HEK293 (cell line): ENCODE measurements around the gene CNKSR2.

ENCODE experiments used
- BCL11B ChIP-seq: fragments of 450-650 bp; formaldehyde crosslinking; IDR thresholded peaks from 2 replicates; pipeline ENCODE4 v1.5.1; 2016; ENCODE audit warnings: low read depth, missing biosample characterization, missing genetic modification characterization
- HOXC10 ChIP-seq: sonication (generic); formaldehyde crosslinking; IDR thresholded peaks from 2 replicates; pipeline ENCODE4 v1.8.1; 2023; ENCODE audit warnings: mild to moderate bottlenecking, missing genetic modification reagents
- SETDB1 ChIP-seq: IDR thresholded peaks from one replicate; pipeline ENCODE4 v1.6.1; 2017; ENCODE audit warnings: mild to moderate bottlenecking, low read length, moderate library complexity, mixed read lengths; ENCODE audit not compliant: insufficient read length
- ZNF157 ChIP-seq: fragments of 450-650 bp; formaldehyde crosslinking; IDR thresholded peaks from 2 replicates; pipeline ENCODE4 v1.5.1; 2016; ENCODE audit warnings: missing biosample characterization, missing genetic modification characterization
- ZNF174 ChIP-seq: fragments of 450-650 bp; formaldehyde crosslinking; IDR thresholded peaks from 2 replicates; pipeline ENCODE4 v1.5.0; 2017; ENCODE audit warnings: missing biosample characterization, mild to moderate bottlenecking, missing genetic modification characterization
- ZNF585B ChIP-seq: fragments of 450-650 bp; formaldehyde crosslinking; IDR thresholded peaks from 2 replicates; pipeline ENCODE4 v1.5.1; 2016; ENCODE audit warnings: missing biosample characterization, missing genetic modification characterization
- ZNF792 ChIP-seq: fragments of 450-650 bp; formaldehyde crosslinking; IDR thresholded peaks from 2 replicates; pipeline ENCODE4 v1.5.1; 2016; ENCODE audit warnings: missing biosample characterization, missing genetic modification characterization
- TF ChIP-seq, protein P1 (sequence below): fragments of 450-650 bp; formaldehyde crosslinking; IDR thresholded peaks from 2 replicates; pipeline ENCODE4 v1.5.1; 2016; ENCODE audit warnings: missing biosample characterization, missing genetic modification characterization
- TF ChIP-seq, protein P2 (sequence below): fragments of 450-650 bp; formaldehyde crosslinking; IDR thresholded peaks from 2 replicates; pipeline ENCODE4 v1.5.1; 2016; ENCODE audit warnings: missing biosample characterization, missing genetic modification characterization

DNA sequence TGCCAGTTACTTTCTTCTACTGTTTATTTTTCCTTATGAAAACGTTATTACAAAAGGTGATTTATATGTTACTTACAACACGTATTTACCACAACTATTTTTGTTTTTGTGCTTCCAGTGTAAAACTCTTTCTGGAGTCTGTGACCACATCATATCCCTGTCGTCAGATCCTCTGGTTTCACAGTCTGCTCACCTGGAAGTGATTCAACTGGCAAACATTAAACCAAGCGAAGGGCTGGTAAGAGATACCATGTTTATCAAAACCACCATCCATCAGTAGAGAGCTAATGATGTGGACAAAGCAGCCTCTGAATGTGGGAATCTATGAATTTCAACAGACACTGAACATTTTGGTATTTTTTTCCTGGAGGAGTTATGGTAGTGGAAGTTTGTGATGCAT, 116.1 kb downstream of the CNKSR2 start:
- TF ChIP-seq ZNF157 (tag by site-specific recombination) (no peak), ZNF792 (tag by site-specific recombination) (no peak), ZNF585B (tag by site-specific recombination) (no peak), HOXC10 (CRISPR knock-in tag) (no peak), ZNF174 (no peak), SETDB1 (no peak), BCL11B (no peak)
- TF ChIP-seq, protein P1, sequence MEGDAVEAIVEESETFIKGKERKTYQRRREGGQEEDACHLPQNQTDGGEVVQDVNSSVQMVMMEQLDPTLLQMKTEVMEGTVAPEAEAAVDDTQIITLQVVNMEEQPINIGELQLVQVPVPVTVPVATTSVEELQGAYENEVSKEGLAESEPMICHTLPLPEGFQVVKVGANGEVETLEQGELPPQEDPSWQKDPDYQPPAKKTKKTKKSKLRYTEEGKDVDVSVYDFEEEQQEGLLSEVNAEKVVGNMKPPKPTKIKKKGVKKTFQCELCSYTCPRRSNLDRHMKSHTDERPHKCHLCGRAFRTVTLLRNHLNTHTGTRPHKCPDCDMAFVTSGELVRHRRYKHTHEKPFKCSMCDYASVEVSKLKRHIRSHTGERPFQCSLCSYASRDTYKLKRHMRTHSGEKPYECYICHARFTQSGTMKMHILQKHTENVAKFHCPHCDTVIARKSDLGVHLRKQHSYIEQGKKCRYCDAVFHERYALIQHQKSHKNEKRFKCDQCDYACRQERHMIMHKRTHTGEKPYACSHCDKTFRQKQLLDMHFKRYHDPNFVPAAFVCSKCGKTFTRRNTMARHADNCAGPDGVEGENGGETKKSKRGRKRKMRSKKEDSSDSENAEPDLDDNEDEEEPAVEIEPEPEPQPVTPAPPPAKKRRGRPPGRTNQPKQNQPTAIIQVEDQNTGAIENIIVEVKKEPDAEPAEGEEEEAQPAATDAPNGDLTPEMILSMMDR (tag by site-specific recombination): no peak
- TF ChIP-seq, protein P2, sequence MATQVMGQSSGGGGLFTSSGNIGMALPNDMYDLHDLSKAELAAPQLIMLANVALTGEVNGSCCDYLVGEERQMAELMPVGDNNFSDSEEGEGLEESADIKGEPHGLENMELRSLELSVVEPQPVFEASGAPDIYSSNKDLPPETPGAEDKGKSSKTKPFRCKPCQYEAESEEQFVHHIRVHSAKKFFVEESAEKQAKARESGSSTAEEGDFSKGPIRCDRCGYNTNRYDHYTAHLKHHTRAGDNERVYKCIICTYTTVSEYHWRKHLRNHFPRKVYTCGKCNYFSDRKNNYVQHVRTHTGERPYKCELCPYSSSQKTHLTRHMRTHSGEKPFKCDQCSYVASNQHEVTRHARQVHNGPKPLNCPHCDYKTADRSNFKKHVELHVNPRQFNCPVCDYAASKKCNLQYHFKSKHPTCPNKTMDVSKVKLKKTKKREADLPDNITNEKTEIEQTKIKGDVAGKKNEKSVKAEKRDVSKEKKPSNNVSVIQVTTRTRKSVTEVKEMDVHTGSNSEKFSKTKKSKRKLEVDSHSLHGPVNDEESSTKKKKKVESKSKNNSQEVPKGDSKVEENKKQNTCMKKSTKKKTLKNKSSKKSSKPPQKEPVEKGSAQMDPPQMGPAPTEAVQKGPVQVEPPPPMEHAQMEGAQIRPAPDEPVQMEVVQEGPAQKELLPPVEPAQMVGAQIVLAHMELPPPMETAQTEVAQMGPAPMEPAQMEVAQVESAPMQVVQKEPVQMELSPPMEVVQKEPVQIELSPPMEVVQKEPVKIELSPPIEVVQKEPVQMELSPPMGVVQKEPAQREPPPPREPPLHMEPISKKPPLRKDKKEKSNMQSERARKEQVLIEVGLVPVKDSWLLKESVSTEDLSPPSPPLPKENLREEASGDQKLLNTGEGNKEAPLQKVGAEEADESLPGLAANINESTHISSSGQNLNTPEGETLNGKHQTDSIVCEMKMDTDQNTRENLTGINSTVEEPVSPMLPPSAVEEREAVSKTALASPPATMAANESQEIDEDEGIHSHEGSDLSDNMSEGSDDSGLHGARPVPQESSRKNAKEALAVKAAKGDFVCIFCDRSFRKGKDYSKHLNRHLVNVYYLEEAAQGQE: no peak
